ENCODE data around the gene ARHGAP4.
A peak's percentile ranks its signal among the peaks of the same experiment; 100 is the strongest.

The ARHGAP4 gene

GRCh38 chrX:153925739-153926551 is at the start of gene ARHGAP4:
Gene ARHGAP4, minus strand, starts transcription at chrX:153926264. Its CDS starts 62 bp downstream, at chrX:153926202.
- H3K9me3 ChIP-seq: no peaks in the 10 kb centered on the region
- DNase-seq (ENCODE audit: low spot score in 2 of 2): peak in 1 of 2 experiments; percentile 55
- H3K4me1 ChIP-seq: peaks cover 40% of the 10 kb centered on the region
- peaks cover 15% of the 10 kb centered on the region for H3K36me3 ChIP-seq (replicated peaks)
- H3K4me3 ChIP-seq: peak within 1 kb of the TSS; percentile 50
- H3K27me3 ChIP-seq (ENCODE audit: low read depth): no peaks in the 10 kb centered on the region
- in situ Hi-C loops (cut with MboI; ENCODE audit: low sequenced_read_pairs): no loop called here

DNA sequence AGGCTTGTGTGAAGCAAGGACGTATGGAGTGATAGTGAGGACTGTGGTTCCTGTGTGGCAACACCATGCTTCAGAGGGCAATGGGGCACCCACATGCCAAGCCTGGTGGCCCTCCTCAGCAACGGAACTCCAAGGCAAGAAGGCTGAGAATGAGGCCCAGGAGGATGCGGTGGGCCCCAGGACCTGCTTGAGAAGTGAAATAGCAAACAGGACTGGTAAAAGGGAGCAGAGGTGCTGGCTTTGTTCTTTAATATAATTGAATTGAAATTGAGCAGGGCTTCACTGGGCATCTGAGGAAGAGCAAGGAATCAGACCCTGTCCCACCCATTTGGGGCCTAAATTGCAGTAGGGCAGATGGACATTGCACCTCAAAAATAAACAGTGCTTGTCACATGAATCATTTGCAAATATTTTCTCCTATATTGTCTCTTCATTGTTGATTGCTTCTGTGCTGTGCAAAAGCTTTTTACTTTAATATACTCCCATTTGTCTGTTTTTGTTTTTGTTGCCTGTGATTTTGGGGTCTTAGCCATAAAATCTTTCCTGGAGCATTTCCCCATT is 48.7 kb upstream of the ARHGAP4 start:
- peaks cover 4% of the 10 kb centered on the region; the same call in 1 of the 2 replicates for H3K4me1 ChIP-seq
- in situ Hi-C loops (cut with MboI; ENCODE audit: low sequenced_read_pairs): no loop called here

GRCh38 chrX:153974003-153974725 is 48.1 kb upstream of the ARHGAP4 start:
- peaks cover 7% of the 10 kb centered on the region for H3K4me1 ChIP-seq
- H3K4me3 ChIP-seq: peak overlapping the region; percentile 44
- in situ Hi-C loops (cut with MboI; ENCODE audit: low sequenced_read_pairs): no loop called here
- H3K9me3 ChIP-seq: no peaks in the 10 kb centered on the region
- DNase-seq (ENCODE audit: low spot score in 2 of 2): no peak
- H3K27me3 ChIP-seq (ENCODE audit: low read depth): no peaks in the 10 kb centered on the region
- H3K36me3 ChIP-seq (replicated peaks): peaks cover 15% of the 10 kb centered on the region

More for the DNA sequence above, 48.7 kb upstream of the ARHGAP4 start:
- no peak for DNase-seq (ENCODE audit: low spot score in 2 of 2)
- Histone ChIP-seq H3K4me3 (no peak overlapping the region), H3K27me3 (ENCODE audit: low read depth) (no peaks in the 10 kb centered on the region), H3K9me3 (no peaks in the 10 kb centered on the region), H3K36me3 (replicated peaks) (peaks cover 9% of the 10 kb centered on the region)

GRCh38 chrX:153973127-153974002 is 47.3 kb upstream of the ARHGAP4 start:
- Histone ChIP-seq H3K4me1 (peaks cover 14% of the 10 kb centered on the region), H3K36me3 (replicated peaks) (peaks cover 22% of the 10 kb centered on the region), H3K4me3 (peak overlapping the region; percentile 44), H3K9me3 (no peaks in the 10 kb centered on the region), H3K27me3 (ENCODE audit: low read depth) (no peaks in the 10 kb centered on the region)
- DNase-seq (ENCODE audit: low spot score in 2 of 2): peak in 1 of 2 experiments; percentile 39
- in situ Hi-C loops (cut with MboI; ENCODE audit: low sequenced_read_pairs): no loop called here

DNA sequence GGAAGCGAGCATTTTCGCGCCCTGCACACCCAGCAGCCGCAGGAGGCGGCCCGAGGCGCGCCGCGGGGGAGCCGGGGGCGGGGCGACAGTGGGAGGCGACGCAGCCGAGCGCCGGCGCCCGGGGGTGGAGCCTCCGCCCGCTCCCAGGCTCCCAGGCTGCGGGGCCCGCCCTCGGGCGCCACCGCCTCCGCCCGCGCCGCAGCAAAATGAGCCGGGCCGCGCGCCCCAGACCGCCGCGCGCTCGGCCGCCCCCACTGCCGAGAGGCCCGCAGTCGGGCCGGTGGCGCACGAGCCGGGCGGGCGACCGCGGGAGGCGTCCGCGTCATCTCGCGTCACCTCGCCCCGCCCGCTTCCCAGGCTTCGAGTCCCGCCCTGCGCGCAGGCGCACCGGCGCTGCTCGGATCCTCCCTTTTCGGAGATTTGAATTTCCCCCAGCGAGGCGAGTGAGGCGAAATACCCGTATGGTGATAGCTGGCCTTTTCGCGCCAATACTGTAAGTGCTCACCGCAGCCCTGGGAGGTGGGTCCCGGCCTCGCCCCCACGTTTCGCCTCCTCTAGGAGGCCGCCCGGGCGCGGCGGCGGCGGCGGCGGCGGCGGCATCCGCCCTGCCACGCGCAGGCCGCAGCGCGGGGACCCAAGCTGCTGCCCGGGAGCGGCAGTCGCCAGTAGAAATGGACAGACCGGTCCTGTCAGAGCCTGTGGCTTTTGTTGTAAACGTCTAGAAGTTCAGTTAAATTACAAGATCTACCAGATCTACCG is 46.5 kb upstream of the ARHGAP4 start, which contains the start of gene TMEM187:
TMEM187 (plus strand) TSS at position 387 of the 759 bp plus-strand sequence. CDS start 9,309 bp downstream, outside the sequence.
- H3K4me3 ChIP-seq: peak within 1 kb of the TSS; percentile 99
- peaks cover 28% of the 10 kb centered on the region for H3K36me3 ChIP-seq (replicated peaks)
- H3K27me3 ChIP-seq (ENCODE audit: low read depth): no peaks in the 10 kb centered on the region
- DNase-seq (ENCODE audit: low spot score in 2 of 2): peak; percentile 96
- in situ Hi-C loops (cut with MboI; ENCODE audit: low sequenced_read_pairs): no loop called here
- no peaks in the 10 kb centered on the region for H3K9me3 ChIP-seq
- H3K4me1 ChIP-seq: peaks cover 20% of the 10 kb centered on the region

- Histone ChIP-seq H3K9me3 (no peaks in the 10 kb centered on the region), H3K36me3 (replicated peaks) (peaks cover 34% of the 10 kb centered on the region), H3K27me3 (ENCODE audit: low read depth) (no peaks in the 10 kb centered on the region), H3K4me3 (peak within 1 kb of the TSS; percentile 99), H3K4me1 (peaks cover 20% of the 10 kb centered on the region)
- in situ Hi-C loops (cut with MboI; ENCODE audit: low sequenced_read_pairs): no loop called here
- DNase-seq (ENCODE audit: low spot score in 2 of 2): peak; percentile 88 to 97
Observed at GRCh38 chrX:153971450-153972367, 45.6 kb upstream of the ARHGAP4 start, which contains the start of gene HCFC1. Gene HCFC1, minus strand, starts transcription at chrX:153971818. Its CDS starts 978 bp downstream, at chrX:153970840.

DNA sequence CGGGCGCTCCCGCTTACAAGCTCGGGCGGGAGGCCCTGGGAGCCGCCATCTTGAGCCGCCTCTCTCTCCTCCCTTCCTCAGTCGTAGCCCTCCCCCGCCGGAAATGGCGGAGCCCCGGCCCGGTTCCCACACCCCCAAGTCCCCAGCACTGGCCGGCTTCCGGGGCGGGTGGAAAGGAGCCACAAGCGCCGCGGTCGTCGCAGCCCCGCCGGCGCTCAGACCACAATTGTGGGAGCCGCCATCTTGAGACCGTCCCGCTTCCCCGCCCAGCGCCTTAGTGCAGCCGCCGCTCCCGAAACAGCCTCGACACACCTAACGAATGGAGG is 45.0 kb upstream of the ARHGAP4 start:
- Histone ChIP-seq H3K4me3 (peak overlapping the region; percentile 99), H3K4me1 (peaks cover 20% of the 10 kb centered on the region), H3K27me3 (ENCODE audit: low read depth) (no peaks in the 10 kb centered on the region), H3K36me3 (replicated peaks) (peaks cover 34% of the 10 kb centered on the region), H3K9me3 (no peaks in the 10 kb centered on the region)
- DNase-seq (ENCODE audit: low spot score in 2 of 2): peak; percentile 88 to 96
- in situ Hi-C loops (cut with MboI; ENCODE audit: low sequenced_read_pairs): no loop called here

DNA sequence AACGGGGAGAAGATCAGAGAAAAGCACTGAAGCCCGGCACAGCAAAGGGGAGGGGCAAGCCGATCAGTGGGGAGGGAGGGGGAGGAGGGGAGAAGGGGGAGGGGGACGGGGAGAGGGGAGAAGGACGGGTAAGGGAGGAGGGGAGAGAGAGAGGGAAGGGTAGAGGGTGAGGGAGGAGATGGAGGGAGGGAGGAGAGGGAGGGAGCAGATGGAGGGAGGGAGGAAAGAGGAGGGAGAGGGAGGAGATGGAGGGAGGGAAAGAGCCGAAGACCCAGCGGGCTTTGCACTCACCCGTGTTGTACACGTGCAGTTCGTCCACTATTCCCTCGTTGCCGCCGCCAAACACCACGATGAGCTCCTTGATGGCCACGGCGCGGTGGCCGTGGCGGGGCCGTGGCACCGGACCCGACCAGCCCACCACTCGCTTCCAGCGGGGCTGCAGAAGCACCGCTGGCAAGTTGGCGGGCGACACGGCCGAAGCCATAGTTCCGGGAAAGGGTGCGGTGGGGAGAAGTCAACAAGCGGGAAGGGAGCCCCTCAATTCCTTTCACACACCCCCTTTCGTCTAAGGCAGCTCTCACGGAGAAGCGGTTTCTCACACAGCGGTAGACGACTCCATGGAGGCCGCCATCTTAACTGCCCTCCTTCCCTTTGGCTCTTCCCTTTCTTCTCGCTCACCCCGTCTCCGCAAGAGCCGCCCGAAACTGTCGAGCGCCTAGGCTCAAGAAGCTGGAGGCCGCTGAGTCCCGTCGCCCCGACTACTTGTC is 44.5 kb upstream of the ARHGAP4 start:
- Histone ChIP-seq H3K4me3 (peak overlapping the region; percentile 99), H3K4me1 (peaks cover 20% of the 10 kb centered on the region), H3K36me3 (replicated peaks) (peaks cover 34% of the 10 kb centered on the region), H3K27me3 (ENCODE audit: low read depth) (no peaks in the 10 kb centered on the region), H3K9me3 (no peaks in the 10 kb centered on the region)
- peak; percentile 88 to 89 for DNase-seq (ENCODE audit: low spot score in 2 of 2)
- in situ Hi-C loops (cut with MboI; ENCODE audit: low sequenced_read_pairs): no loop called here

- DNase-seq (ENCODE audit: low spot score in 2 of 2): peak in 1 of 2 experiments; percentile 37
- peaks cover 37% of the 10 kb centered on the region for H3K36me3 ChIP-seq (replicated peaks)
Observed at GRCh38 chrX:153969904-153970356, 43.9 kb upstream of the ARHGAP4 start.

GRCh38 chrX:153969125-153969903 is 43.2 kb upstream of the ARHGAP4 start:
- H3K27me3 ChIP-seq (ENCODE audit: low read depth): no peaks in the 10 kb centered on the region
- H3K4me1 ChIP-seq: peaks cover 20% of the 10 kb centered on the region
- peak overlapping the region; percentile 99 for H3K4me3 ChIP-seq
- peak in 1 of 2 experiments; percentile 68 for DNase-seq (ENCODE audit: low spot score in 2 of 2)
- H3K9me3 ChIP-seq: no peaks in the 10 kb centered on the region
- in situ Hi-C loops (cut with MboI; ENCODE audit: low sequenced_read_pairs): no loop called here
- H3K36me3 ChIP-seq (replicated peaks): peaks cover 44% of the 10 kb centered on the region

More at GRCh38 chrX:153969904-153970356, 43.9 kb upstream of the ARHGAP4 start:
- in situ Hi-C loops (cut with MboI; ENCODE audit: low sequenced_read_pairs): no loop called here
- H3K27me3 ChIP-seq (ENCODE audit: low read depth): no peaks in the 10 kb centered on the region
- peak overlapping the region; percentile 99 for H3K4me3 ChIP-seq
- no peaks in the 10 kb centered on the region for H3K9me3 ChIP-seq
- H3K4me1 ChIP-seq: peaks cover 20% of the 10 kb centered on the region

Measured in HAP-1 (cell line).